Measurements from ENCODE around the gene RBCK1. TPM values are rescaled to one million over a fixed set of nuclear protein-coding genes. Genes with fewer than 3 reads are reported as not detected.
"Not testable (repeated sequence)": the region's sequence is repeated elsewhere in the genome, so short reads cannot be mapped to it uniquely, and the experiment has no call there.

RBCK1 gene
- total and polyA plus RNA-seq, 2 experiments from 2014 or later, result 72.3 to 129 TPM

GRCh38 chr20:444862-445426 is 36.8 kb downstream of the RBCK1 start:
- Histone ChIP-seq H3K4me1 (ENCODE audit: insufficient read depth) (peaks cover 23% of the 10 kb centered on the region), H3K4me2 (ENCODE audit: unreplicated experiment) (peak overlapping the region; percentile 24), H3K36me3 (ENCODE audit: low read depth) (peaks cover 42% of the 10 kb centered on the region), H3K9me2 (ENCODE audit: insufficient read depth) (no peaks in the 10 kb centered on the region), H3K27me3 (replicated peaks; ENCODE audit: insufficient read depth) (no peaks in the 10 kb centered on the region), H3K4me3 (no peak overlapping the region), H3K9me3 (ENCODE audit: low read depth) (no peaks in the 10 kb centered on the region), H3K27ac (peak overlapping the region; percentile 76), H2AFZ (no peak overlapping the region), H3F3A (ENCODE audit: insufficient read depth) (peaks cover 38% of the 10 kb centered on the region), H4K20me1 (ENCODE audit: insufficient read depth) (peaks cover 24% of the 10 kb centered on the region), H3K9ac (peak overlapping the region; percentile 51), H3K79me2 (ENCODE audit: insufficient read depth) (peaks cover 98% of the 10 kb centered on the region)
- in situ Hi-C loops (cut with MboI), result no loop called here
- TF ChIP-seq EZH2phosphoT487 (IDR thresholded peaks at IDR 0.05; ENCODE audit: insufficient read depth, low read depth) (no peak), EZH2 (IDR thresholded peaks at IDR 0.05; ENCODE audit: insufficient read depth, poor library complexity, severe bottlenecking) (no peak)
- peak; percentile 85 for DNase-seq
- 56 to 58% methylated on average over 12 of the region's 12 CpGs for WGBS, 2 experiments (ENCODE audit: low coverage in 1 of 2, low lambda C conversion rate in 2 of 2, missing lambda C conversion rate in 2 of 2)

GRCh38 chr20:445514-446336 is 37.6 kb downstream of the RBCK1 start:
- no peaks in the 10 kb centered on the region for H3K9me2 ChIP-seq (ENCODE audit: insufficient read depth)
- H3K4me1 ChIP-seq (ENCODE audit: insufficient read depth), result peaks cover 23% of the 10 kb centered on the region
- no peak for TF ChIP-seq EZH2 (IDR thresholded peaks at IDR 0.05; ENCODE audit: insufficient read depth, poor library complexity, severe bottlenecking)
- no peak for TF ChIP-seq EZH2phosphoT487 (IDR thresholded peaks at IDR 0.05; ENCODE audit: insufficient read depth, low read depth)
- peaks cover 38% of the 10 kb centered on the region for H3F3A ChIP-seq (ENCODE audit: insufficient read depth)
- H4K20me1 ChIP-seq (ENCODE audit: insufficient read depth), result peaks cover 31% of the 10 kb centered on the region
- no peak for DNase-seq
- no peak overlapping the region for H3K4me2 ChIP-seq (ENCODE audit: unreplicated experiment)
- H3K4me3 ChIP-seq, result no peak overlapping the region
- 62 to 64% methylated on average over 5 of the region's 5 CpGs for WGBS, 2 experiments (ENCODE audit: low coverage in 1 of 2, low lambda C conversion rate in 2 of 2, missing lambda C conversion rate in 2 of 2)
- peak overlapping the region; percentile 51 for H3K9ac ChIP-seq
- in situ Hi-C loops (cut with MboI), result no loop called here
- no peak overlapping the region for H2AFZ ChIP-seq
- peak overlapping the region; percentile 76 for H3K27ac ChIP-seq
- no peaks in the 10 kb centered on the region for H3K27me3 ChIP-seq (replicated peaks; ENCODE audit: insufficient read depth)
- H3K9me3 ChIP-seq (ENCODE audit: low read depth), result no peaks in the 10 kb centered on the region
- peaks cover 100% of the 10 kb centered on the region for H3K79me2 ChIP-seq (ENCODE audit: insufficient read depth)
- peaks cover 34% of the 10 kb centered on the region for H3K36me3 ChIP-seq (ENCODE audit: low read depth)

DNA sequence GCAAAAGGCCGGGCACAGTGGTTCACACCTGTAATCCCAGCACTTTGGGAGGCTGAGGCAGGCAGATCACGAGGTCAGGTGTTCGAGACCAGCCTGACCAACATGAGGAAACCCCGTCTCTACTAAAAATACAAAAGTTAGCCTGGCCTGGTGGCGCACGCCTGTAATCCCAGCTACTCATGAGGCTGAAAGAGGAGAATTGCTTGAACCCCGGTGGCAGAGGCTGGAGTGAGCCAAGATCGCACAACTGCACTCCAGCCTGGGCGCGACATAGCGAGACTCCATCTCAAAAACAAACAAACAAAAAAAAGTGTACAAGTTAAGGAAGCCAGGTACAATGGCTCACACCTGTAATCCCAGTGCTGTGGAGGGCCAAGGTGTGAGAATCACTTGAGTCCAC is 43.9 kb downstream of the RBCK1 start:
- WGBS, 2 experiments (ENCODE audit: low coverage in 1 of 2, low lambda C conversion rate in 2 of 2, missing lambda C conversion rate in 2 of 2), result 95% methylated on average over 11 of the region's 11 CpGs
- H3K9me3 ChIP-seq (ENCODE audit: low read depth); H3K9ac ChIP-seq; H3K27me3 ChIP-seq (replicated peaks; ENCODE audit: insufficient read depth); H3K4me1 ChIP-seq (ENCODE audit: insufficient read depth); in situ Hi-C loops (cut with MboI); H3K4me3 ChIP-seq; H3K9me2 ChIP-seq (ENCODE audit: insufficient read depth); H3F3A ChIP-seq (ENCODE audit: insufficient read depth); H2AFZ ChIP-seq; H3K27ac ChIP-seq; H3K36me3 ChIP-seq (ENCODE audit: low read depth); H3K4me2 ChIP-seq (ENCODE audit: unreplicated experiment); DNase-seq: not testable (repeated sequence)
- peaks cover 16% of the 10 kb centered on the region; the same call in 1 of the 2 replicates for H4K20me1 ChIP-seq (ENCODE audit: insufficient read depth)
- H3K79me2 ChIP-seq (ENCODE audit: insufficient read depth), result peaks cover 100% of the 10 kb centered on the region

- Histone ChIP-seq H3K27ac (no peak overlapping the region), H3K79me2 (ENCODE audit: insufficient read depth) (peaks cover 100% of the 10 kb centered on the region), H3K9me2 (ENCODE audit: insufficient read depth) (no peaks in the 10 kb centered on the region), H3K4me2 (ENCODE audit: unreplicated experiment) (no peak overlapping the region), H3K27me3 (replicated peaks; ENCODE audit: insufficient read depth) (no peaks in the 10 kb centered on the region), H4K20me1 (ENCODE audit: insufficient read depth) (peaks cover 23% of the 10 kb centered on the region), H3K9me3 (ENCODE audit: low read depth) (no peaks in the 10 kb centered on the region), H3K4me1 (ENCODE audit: insufficient read depth) (peaks cover 16% of the 10 kb centered on the region; the same call in 1 of the 2 replicates), H3K36me3 (ENCODE audit: low read depth) (no peaks in the 10 kb centered on the region), H3F3A (ENCODE audit: insufficient read depth) (no peaks in the 10 kb centered on the region), H3K4me3 (no peak overlapping the region), H2AFZ (no peak overlapping the region), H3K9ac (no peak overlapping the region)
- TF ChIP-seq EZH2phosphoT487 (IDR thresholded peaks at IDR 0.05; ENCODE audit: insufficient read depth, low read depth) (no peak), EZH2 (IDR thresholded peaks at IDR 0.05; ENCODE audit: insufficient read depth, poor library complexity, severe bottlenecking) (no peak)
- in situ Hi-C loops (cut with MboI), result no loop called here
- no peak for DNase-seq
- 95 to 96% methylated on average over 3 of the region's 3 CpGs for WGBS, 2 experiments (ENCODE audit: low coverage in 1 of 2, low lambda C conversion rate in 2 of 2, missing lambda C conversion rate in 2 of 2)
These were observed 46.9 kb downstream of the RBCK1 start for GRCh38 chr20:454951-455350.

Measured in GM23248 (cell line).